ENCODE measurements around the gene YTHDC1. TPM values are rescaled to one million over a fixed set of nuclear protein-coding genes. Genes with fewer than 3 reads are reported as not detected.

Gene YTHDC1
- total and polyA plus RNA-seq, 2 of the 13 experiments (the other 11 are each of a cell fraction or from before 2014, with no cell fraction given) = 37.3 to 56.8 TPM

DNA sequence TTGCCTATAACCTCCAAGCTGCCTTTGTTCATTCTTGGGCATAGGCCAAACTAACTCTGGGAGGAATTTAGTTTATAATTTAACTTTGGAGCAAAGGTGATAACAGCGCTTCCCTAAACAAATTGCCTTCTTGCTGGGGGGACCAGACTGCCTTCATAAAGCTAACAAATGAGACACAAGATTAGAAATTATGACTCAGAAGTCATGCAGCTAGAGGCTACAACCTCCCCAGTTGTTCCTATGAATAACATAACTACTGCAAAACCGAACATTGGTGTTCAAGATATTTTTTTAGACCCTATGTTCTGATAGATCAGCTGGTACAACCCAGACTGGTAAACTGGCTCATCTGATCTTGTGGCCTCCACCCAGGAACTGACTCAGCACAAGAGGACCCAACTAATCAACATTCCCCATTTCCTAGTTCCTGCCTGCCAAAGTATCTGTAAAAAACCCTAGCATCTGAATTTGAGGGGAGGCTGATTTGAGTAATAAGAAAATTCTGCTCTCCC lies 82.4 kb downstream of the YTHDC1 start (continued):
- TF ChIP-seq, protein P1, sequence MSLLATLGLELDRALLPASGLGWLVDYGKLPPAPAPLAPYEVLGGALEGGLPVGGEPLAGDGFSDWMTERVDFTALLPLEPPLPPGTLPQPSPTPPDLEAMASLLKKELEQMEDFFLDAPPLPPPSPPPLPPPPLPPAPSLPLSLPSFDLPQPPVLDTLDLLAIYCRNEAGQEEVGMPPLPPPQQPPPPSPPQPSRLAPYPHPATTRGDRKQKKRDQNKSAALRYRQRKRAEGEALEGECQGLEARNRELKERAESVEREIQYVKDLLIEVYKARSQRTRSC (CRISPR knock-in tag; IDR thresholded peaks at IDR 0.05; ENCODE audit: low read depth) = no peak
- TF ChIP-seq CENPX (CRISPR knock-in tag; IDR thresholded peaks at IDR 0.05) = no peak

DNA sequence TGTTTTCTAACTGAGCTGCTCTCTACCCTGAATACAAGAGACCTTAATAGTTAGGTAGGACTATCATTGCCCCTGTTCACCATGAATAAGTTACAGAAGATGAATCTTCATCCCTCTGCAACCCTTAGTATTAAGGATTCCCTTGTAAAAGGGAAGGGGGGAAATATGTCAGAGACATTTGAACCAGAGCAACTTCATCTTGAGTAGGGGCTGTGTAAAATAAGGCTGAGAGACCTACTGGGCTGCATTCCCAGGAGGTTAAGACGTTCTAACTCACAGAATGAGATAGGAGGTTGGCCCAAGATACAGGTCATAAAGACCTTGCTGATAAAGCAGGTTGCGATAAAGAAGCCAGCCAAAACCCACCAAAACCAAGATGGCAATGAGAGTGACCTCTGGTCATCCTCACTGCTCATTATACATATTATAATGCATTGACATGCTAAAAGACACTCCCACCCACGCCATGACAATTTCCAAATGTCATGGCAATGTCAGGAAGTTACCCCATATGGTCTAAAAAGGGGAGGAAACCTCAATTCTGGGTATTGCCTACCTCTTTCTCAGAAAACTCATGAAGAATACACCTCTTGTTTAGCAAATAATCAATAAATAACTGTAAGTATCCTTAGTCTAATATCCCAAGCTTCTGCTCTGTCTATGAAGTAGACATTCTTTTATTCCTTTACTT lies 84.9 kb downstream of the YTHDC1 start:
- H3K4me3 ChIP-seq (replicated peaks in 1 of 3; ENCODE audit: insufficient read depth in 1 of 3, low read depth in 2 of 3, low read length in 3 of 3) = no peak overlapping the region
- no peak for TF ChIP-seq ZMYM3 (CRISPR knock-in tag; IDR thresholded peaks at IDR 0.05)
- no peak for TF ChIP-seq REL (CRISPR knock-in tag; conservative IDR thresholded peaks at IDR 0.05)
- no peak for TF ChIP-seq TRIM24 (CRISPR knock-in tag; IDR thresholded peaks at IDR 0.05)
- no peak for TF ChIP-seq STAT5B (CRISPR knock-in tag; IDR thresholded peaks at IDR 0.05)
- DNase-seq (ENCODE audit: low spot score) (no peak), FAIRE-seq (no peak), ATAC-seq (no peak)
- no peak overlapping the region for H3K4me2 ChIP-seq (ENCODE audit: low read depth, low read length)
- 0 out of 2 replicates have a peak, but pooled peaks cover 3% of the 10 kb centered on the region for H3K9me3 ChIP-seq (ENCODE audit: low read length)
- intact Hi-C loops (cut with micrococcal nuclease; ENCODE audit: unreplicated experiment) (no loop called here), in situ Hi-C loops (cut with HindIII; ENCODE audit: extremely low pct_ligation_motif_present, low pct_unique_long_range_greater_than_20kb) (no loop called here)
- CTCF ChIA-PET (ENCODE audit: low intra/inter-chr PET ratio, low total read pairs) = no interaction called here
- H2AFZ ChIP-seq (ENCODE audit: low read length) = no peak overlapping the region
- H3K36me3 ChIP-seq (replicated peaks in 1 of 2; ENCODE audit: control insufficient read depth in 1 of 2, insufficient read depth in 2 of 2, low read length in 2 of 2) = no peaks in the 10 kb centered on the region
- no peaks in the 10 kb centered on the region for H3K27me3 ChIP-seq (ENCODE audit: control insufficient read depth in 1 of 2, insufficient read depth in 2 of 2, low read length in 2 of 2)
- no peak overlapping the region for H3K27ac ChIP-seq (ENCODE audit: extremely low read length, insufficient read depth, low read length)
- H3K79me2 ChIP-seq (ENCODE audit: insufficient read depth, low read length) = no peaks in the 10 kb centered on the region
- POLR2A ChIA-PET = no interaction called here
- WGBS (ENCODE audit: low lambda C conversion rate) = 29% methylated on average over 3 of the region's 3 CpGs
- BruUV-seq (replicated peaks) = no TSS peak
- H4K20me1 ChIP-seq (ENCODE audit: insufficient read depth, low read length) = no peaks in the 10 kb centered on the region
- peaks cover 12% of the 10 kb centered on the region; the same call in 1 of the 2 replicates for H3K4me1 ChIP-seq (ENCODE audit: insufficient read depth, low read length)
- no peak overlapping the region for H3K9ac ChIP-seq (ENCODE audit: insufficient read depth, low read depth, low read length)

Small RNA genes within 50 kb of the gene (small RNA-seq; reads per million reads assigned to genes)
- gene MT2P1 (ENCODE audit: insufficient read depth in 2 of 3, insufficient read length in 3 of 3, low read depth in 2 of 3, low replicate concordance in 1 of 3) = 0 reads per million in 3 experiments

Other genes with a start within 250 kb of the YTHDC1 start
- gene TMPRSS11F, start 220.2 kb downstream of the YTHDC1 start, total RNA-seq (2016; rRNA removed; fragmentation: Illumina TruSeq; extraction: Trizol) = not detected in 2 replicates
- gene TMPRSS11F, start 220.2 kb downstream of the YTHDC1 start, polyA plus RNA-seq (2011; rRNA removed) = not detected in 2 replicates
- gene TMPRSS11B, start 104.4 kb downstream of the YTHDC1 start, total RNA-seq (2016; rRNA removed; fragmentation: Illumina TruSeq; extraction: Trizol) = not detected in 2 replicates
- not detected in 2 replicates for gene TMPRSS11B, start 104.4 kb downstream of the YTHDC1 start, polyA plus RNA-seq (2011; rRNA removed)
- not detected in 2 replicates for gene TMPRSS11E, start 97.4 kb upstream of the YTHDC1 start, total RNA-seq (2016; rRNA removed; fragmentation: Illumina TruSeq; extraction: Trizol)
- not detected in 2 replicates for gene TMPRSS11E, start 97.4 kb upstream of the YTHDC1 start, polyA plus RNA-seq (2011; rRNA removed)
- gene UGT2B17, start 226.2 kb upstream of the YTHDC1 start, total RNA-seq (2016; rRNA removed; fragmentation: Illumina TruSeq; extraction: Trizol) = not detected in 2 replicates
- not detected in 2 replicates for gene UGT2B17, start 226.2 kb upstream of the YTHDC1 start, polyA plus RNA-seq (2011; rRNA removed)